ENCODE results near the gene LZTS2.
A peak's percentile ranks its signal among the peaks of the same experiment; 100 is the strongest.
"Not testable (repeated sequence)": the region's sequence is repeated elsewhere in the genome, so short reads cannot be mapped to it uniquely, and the experiment has no call there.

The LZTS2 gene, protein sequence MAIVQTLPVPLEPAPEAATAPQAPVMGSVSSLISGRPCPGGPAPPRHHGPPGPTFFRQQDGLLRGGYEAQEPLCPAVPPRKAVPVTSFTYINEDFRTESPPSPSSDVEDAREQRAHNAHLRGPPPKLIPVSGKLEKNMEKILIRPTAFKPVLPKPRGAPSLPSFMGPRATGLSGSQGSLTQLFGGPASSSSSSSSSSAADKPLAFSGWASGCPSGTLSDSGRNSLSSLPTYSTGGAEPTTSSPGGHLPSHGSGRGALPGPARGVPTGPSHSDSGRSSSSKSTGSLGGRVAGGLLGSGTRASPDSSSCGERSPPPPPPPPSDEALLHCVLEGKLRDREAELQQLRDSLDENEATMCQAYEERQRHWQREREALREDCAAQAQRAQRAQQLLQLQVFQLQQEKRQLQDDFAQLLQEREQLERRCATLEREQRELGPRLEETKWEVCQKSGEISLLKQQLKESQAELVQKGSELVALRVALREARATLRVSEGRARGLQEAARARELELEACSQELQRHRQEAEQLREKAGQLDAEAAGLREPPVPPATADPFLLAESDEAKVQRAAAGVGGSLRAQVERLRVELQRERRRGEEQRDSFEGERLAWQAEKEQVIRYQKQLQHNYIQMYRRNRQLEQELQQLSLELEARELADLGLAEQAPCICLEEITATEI

DNA sequence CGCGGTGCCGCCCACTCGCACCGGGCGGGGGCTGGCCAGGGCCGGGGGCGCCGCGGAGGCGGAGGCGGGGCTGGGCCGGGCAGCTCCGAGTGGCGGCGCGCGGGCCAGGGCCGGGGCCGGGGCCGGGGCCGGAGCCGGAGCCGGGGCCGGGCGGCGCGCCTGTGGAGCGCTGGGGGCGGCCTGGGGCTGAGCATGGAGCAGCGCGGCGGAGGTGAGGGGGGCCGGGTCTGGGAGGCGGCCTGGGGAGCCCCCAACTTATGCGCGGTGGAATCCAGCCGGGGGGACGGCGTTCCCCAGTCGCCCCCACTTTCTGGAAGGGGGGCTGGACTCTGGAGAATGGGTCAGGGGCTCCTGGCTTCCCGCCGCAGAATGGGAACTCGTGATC is at the start of gene LZTS2:
Gene LZTS2, plus strand, starts transcription at position 67 of the 385 bp plus-strand sequence. CDS start 2,731 bp downstream, outside the sequence.
- no peak for DNase-seq (ENCODE audit: low spot score)

DNA sequence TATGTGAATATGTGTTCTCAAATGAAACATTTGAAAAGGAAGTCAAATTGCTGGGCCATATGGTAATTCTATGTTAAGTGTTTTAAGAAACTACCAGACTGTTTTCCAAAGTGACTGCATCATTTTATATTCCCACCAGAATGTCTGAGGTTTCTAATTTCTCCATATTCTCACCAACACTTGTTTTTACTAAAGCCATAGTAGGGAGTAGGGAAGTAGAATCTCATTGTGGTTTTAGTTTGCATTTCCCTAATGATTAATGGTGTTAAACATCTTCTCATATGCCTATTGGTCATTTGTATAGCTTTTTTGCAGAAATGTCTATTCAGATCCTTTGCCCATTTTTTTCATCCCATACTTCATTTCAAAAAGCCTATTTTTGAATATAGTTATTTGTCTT is 39.4 kb upstream of the LZTS2 start:
- DNase-seq (ENCODE audit: low spot score), result no peak

DNA sequence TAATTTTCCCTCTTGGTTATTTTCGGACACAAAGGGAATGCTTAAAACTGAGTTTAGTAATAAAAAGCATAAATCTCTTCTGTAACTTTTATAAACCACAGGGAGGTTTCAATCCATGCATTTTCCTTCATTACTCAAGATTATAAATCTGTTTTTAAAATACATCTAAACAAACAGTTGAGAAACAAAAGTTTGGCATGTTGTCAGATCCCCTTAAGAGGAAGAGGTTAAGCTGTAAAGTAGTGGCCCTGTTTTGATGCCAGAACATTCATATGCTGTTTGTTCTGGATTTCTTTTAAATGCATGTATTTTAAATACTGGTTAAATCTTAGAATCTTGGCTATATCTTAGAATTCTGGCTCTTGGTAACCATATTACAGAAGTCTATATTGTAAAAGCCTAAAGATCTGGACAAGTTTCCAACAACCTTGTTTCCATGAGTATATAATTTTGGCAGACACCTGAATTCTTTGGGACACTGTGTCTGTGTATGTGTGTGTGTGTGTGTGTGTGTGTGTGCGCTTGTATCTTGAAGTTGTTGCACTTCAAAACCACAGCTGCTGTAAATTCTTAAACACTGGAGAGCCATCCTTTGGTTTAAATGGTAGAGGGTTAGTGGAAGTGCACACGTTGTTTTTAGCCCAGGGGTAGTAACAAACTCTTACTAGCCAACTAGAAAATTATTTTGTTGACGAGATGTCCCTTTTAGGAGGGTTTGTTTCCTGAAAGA is 37.1 kb upstream of the LZTS2 start:
- no peak for DNase-seq (ENCODE audit: low spot score)

DNA sequence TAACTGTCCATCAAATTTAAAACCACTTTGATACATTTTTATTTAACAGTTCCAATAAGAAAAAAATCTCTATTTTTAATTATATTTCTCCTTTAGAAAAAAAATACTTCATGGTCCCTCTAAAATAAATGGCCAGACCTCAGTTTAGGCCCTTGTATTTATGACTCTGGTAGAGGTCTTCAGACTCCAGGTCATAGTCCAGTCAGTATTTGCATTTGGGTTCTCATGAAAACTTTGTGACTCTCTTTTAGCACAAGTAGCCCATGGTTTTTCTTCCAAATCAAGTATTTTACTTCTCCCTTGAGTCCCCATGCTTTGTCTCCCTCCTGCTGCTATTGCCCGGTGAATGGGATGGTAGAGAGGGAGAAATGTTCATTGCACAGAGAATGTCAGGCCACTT is 35.8 kb upstream of the LZTS2 start:
- no peak for DNase-seq (ENCODE audit: low spot score)

DNA sequence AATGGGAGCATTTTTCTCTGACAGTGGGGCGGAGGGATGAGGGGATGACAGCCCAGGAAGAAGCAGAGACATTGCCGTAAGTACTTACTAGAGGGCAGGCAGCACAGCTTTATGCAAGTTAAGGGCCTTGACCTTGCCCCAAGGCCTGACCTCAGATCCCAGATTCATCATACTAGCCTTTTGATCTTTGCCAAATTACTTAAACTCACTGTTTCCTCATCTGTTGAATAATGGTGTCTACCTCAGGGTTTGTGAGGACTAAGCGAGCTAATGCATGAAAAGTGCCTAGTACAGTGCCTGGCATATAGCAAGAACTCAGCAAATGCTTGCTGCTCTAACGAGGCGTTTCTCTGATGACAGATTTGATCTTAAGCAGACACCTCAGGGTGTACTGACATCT is 33.8 kb upstream of the LZTS2 start:
- DNase-seq (ENCODE audit: low spot score), result no peak

DNA sequence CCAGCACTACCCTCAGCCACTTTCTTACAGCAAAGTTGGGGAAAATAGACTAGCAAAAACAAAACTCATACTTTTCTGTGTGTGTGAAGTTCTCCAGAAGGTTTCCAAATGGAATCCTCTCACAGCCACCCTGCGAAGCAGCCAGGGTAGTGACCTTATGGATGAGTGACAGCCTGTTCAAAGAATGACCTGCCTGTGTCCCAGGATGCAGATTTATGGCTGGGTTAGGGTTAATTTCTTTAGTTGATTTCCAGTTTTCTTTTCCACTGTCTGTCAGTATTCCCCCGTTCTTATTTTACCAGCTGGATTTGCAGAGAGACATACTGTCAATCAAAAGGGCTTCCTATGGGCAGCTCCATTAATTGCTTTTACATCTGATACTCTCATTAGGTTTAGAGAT is 32.7 kb upstream of the LZTS2 start:
- no peak for DNase-seq (ENCODE audit: low spot score)

DNA sequence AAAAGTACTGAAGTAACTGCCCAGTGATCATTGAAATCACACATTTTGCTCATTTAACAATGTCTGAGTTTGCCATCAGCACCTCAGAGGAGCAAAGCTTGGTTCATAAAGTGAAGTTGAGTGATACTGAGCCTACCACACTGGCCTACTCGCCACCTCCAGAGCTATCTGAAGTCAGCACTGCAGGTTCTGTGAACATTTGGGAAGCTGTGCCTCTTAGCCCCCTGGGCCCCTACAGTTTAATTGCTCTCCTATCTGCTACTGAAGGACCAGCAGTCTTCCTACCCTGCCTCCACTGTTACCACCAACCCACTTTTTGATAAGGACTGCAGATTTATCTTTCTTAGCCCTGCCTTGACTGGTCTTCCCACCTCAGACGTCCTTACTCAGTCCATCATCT is 32.3 kb upstream of the LZTS2 start:
- DNase-seq (ENCODE audit: low spot score), result no peak

DNA sequence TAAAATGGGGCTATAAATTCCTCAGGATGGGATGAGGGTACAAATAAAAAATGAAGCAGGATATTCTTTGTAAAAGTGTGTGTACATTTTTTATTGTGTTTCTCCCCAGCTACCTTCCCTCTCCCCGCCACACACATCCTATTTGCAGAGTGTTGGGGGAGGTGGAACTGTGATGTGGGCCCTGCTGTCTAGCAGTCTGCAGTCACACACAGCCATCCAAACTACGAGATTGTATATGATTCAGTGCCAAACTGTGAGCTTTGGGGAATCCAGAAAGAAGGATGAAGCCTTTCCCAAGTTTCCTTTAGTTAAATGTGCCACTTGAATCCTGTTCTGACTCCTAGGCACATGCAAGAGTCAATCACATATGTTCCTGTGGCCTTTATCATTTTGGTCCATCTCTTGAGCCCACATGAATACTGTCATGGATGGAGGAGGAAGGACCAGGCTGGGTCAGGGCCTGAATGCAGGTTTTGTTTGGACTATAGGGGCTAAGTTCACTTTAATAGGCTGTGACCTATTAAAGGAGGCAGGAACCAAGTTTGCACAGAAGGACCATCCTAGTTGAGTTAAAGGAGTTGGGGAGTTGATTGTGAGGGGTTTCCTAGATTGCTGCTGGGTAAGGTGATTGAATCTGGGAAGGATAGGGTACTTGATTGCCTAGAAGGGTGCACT is 31.4 kb upstream of the LZTS2 start:
- DNase-seq (ENCODE audit: low spot score), result no peak

DNA sequence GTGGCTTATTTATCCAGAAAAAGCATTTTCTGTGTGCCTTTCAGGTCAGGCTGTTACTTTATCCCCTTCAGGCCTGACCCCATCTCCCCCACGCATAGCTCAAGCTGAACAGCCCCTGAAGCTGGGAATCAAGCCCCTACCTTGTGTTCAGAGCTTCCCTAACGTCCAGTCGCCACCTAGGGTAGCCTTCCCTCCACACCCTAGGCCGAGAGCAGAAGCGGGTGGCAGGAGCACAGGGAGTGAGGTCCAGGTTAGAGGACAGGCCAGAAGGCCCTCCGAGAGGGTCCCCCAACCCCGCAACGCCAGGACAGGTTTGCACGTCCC is 30.8 kb upstream of the LZTS2 start:
- DNase-seq (ENCODE audit: low spot score), result no peak

DNA sequence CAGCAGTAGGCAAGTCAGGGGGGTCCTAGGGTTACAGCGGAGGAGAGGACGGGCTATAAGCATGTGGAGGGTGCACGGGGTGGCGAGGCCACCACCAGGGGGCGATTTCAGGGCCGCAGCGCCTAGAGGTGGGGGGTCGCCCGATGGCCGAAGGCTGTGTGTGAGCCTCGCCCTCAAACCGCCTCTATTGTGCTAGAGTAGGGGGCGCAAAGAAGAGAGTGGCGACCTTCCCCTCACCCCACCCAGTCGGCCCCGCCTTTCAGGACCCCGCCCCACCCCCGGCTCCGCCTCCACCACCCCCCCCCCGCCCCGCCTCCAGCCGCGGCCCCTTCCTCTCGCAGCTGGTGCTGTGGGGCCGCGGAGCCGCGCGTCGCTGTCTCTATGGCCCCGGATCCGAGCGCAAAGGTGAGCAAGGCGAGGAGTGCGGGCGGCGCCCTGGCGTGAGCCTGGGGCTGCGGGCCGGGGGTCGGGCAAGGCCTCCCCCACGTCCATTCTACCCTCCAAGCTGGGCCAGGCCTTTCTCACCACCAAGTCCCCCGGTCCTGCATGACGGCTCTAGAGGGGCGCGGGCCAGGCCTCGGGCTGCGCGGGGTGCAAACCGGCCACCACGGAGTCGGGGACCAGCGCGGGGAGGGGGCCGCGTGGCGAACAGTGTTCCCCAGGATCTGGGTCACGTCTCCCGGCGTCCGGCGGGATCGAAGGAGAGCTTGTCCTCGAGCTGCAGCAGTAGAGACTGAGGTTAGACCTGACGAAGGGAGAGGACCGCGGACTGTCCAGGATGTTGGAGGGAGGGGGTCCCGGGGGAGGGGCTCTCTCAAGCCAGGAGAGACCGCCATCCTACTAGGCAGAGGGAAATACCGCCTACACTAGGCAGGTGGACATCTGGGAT is 30.2 kb upstream of the LZTS2 start, which contains the start of gene SEMA4G:
Gene SEMA4G, plus strand, starts transcription at position 318 of the 889 bp plus-strand sequence. CDS start 3,409 bp downstream, outside the sequence.
- peak; percentile 4 for DNase-seq (ENCODE audit: low spot score)

DNA sequence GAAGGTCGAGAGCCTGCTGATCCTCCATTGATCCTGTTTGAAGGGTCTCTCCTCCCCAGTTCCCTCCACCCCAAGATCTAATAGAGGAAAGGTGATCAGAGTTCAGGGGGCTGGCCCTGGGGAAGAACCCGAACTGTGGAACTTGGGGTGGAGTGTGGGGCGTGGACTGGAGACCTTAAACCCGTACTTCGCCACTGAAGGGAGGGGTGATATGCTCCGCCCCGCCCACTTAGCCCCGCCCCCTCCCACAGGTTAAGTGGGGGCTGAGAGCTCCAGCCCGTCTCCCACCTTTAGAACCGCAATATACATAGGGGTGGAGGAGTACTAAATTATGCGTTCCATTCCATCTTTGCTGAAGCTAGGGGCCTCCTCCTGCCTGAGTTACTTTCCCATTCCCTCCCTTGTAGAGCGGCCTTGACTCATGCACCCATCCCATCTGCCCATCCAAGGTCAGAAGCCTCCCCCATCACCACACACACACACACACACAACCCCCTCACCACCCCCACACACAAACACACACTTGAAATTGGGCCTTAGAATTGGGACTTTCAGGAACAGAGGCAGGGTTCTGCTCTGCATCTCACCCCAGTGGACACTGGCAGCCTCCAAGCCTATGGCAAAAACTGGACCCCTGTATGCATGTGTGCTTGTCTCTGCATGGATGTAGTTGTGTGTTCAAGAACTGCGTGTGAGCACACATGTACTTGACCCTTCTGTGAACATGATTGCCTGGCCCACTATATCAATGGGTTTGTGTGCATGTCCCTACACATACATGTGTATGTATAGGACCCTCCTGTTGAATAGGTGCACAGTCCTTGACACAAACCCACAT is 29.3 kb upstream of the LZTS2 start:
- no peak for DNase-seq (ENCODE audit: low spot score)

DNA sequence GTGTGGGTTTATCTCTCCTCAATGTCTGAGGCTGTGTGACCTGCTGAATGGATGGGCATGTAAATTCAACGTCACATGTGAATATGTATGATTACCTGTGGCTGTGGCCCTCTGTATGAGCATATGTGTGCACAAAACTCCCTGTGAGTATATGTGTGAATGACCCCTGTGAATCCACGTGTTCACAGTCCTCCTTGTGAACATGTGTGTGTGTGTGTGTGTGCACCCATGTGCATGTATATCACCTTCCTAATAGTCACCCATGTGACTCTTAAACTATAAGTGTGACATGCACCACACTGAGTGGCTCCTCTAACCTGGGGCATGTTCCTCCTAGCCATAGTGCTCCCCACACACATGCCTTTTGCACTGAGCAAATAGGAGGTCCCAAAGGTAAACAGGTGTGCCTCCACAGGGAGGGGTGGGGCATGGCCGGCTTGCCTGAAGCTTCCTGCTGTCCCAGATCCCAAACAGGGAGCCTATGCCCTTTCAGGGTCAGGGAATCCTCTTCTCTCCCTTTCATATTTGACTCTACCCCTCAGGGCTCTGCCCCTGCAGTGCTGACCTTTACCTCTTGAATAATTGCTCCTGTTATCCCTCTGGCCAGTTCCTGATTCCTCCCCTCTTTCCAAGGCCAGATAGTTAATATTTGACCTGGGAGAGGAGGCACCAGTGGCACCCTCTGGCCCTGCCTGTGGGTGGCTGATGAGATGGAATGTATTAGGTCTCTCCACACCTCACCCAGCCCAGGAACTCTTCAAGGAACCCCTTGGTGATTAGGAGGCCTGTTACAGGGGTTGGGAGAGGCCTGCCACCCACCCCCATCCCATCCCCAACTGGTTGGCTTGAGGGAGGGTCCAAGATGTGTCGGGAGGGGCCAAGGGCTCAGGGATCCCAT is 28.4 kb upstream of the LZTS2 start:
- DNase-seq (ENCODE audit: low spot score), result no peak

DNA sequence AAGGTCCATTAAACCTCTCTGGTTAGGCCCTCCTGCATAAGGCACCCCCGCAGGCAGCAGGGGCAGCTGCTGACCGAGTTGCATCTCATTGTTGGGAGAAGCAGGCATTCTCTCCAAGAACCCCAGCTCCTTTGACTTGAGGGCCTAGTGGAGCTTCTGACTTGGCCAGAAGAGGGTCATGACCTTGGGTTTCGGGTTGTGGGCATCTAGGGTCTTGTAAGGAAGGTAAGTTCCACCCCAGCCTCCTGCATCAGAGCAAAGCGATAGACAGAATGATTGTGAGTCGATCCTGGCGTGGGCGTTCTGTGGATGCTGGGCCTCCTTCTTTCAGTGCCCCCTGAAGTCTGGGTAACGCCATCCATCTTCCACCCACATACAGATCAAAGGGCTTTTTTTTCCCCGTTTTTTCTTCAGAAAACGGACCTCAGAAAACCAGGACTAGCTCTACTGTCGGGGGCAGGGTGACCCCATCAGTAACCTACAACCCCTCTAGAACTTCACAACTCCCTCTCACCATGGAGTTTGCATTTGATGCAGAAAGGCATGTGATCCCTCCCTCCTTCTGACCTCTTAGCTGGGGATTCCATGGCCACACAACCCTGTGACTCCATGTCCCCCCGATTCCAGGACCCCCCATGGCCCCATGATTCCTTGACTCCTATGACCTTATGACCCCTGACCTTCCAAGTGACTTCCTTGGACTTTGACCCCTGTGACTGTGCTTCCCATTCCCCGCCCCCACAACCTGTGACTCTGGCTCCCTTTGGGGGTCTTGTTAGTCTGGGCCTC is 27.3 kb upstream of the LZTS2 start:
- DNase-seq (ENCODE audit: low spot score), result no peak

DNA sequence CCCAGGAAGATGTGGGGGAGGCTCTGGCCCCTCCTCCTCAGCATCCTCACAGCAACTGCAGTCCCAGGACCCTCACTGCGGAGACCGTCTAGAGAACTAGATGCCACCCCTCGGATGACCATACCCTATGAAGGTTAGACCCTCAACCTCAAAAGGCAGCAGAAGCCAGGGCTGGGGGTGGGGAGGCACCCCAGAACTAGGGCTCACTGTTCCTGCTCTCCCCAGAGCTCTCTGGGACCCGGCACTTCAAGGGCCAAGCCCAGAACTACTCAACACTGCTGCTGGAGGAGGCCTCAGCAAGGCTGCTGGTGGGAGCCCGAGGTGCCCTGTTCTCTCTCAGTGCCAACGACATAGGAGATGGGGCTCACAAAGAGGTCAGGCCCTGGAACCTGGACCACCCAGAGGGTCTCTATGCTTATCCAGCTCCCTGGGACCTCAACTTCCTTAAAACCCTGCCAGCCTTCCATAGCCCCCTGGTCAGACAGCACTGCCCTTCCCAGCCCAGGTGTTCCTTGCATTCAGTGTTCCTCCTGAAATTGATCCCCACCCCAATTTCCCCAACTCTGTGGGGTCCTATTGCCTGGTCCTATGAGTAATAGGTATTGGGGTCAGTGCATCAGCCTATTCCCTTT is 26.6 kb upstream of the LZTS2 start:
- DNase-seq (ENCODE audit: low spot score), result no peak

DNA sequence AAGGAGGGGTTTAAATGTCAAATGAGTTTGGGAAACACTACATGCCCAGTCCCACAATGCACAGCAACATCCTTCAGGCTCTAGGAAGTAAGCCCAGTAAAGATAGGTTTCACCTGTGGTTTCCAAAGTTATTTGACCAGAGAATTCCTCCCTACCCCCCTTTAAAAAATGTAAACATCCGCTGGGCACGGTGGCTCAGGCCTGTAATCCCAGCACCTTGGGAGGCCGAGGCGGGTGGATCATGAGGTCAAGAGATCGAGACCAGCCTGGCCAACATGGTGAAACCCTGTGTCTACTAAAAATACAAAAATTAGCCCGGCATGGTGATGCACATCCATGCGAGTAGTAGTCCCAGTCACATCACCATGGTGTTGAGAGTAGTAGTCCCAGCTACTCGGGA is 24.2 kb upstream of the LZTS2 start:
- not testable (repeated sequence) for DNase-seq (ENCODE audit: low spot score)

DNA sequence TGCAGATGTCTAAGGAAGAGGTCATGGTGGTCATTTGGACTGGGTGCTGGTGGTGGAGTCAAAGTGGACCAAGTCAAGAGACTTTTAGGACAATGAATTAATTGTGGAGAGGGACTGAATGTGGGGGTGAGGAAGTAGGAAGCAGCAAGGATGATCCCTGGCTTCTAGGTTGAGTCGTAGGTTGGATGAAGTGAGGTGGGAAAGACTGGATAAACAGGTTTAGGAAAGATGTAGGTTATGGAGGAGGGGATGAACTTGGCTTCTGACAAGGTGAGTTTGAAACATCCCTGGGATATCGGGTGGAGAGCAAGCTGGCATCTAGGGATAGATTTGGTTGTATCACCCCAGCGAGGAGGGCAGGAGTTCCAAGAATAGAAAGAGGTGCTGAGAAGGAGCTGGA is 22.7 kb upstream of the LZTS2 start:
- no peak for DNase-seq (ENCODE audit: low spot score)

DNA sequence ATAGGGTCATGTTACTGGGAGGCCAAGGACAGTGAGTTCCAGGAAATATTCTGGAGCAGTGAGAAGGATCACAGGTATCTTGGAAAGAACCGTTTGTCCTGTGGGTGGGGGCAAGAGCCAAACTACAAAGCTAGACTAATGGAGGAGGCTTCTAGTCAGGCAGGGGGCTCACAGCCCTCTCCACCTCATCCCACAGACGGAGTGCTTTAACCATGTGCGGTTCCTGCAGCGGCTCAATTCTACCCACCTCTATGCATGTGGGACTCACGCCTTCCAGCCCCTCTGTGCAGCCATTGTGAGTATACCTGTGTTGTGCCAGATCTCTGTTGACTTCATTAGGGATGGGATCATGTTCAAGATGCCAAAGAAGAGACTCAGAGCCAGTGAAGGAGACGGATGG is 22.2 kb upstream of the LZTS2 start:
- DNase-seq (ENCODE audit: low spot score), result no peak

Data from COLO829 (cell line).